OCI-LY7 (cell line): ENCODE measurements around the gene IL18RAP. TPM values are rescaled to one million over a fixed set of nuclear protein-coding genes. Genes with fewer than 3 reads are reported as not detected.

Experiments used
- BruUV-seq: library from RNA; stranded (reverse); fragments of 400-500 nt; replicated peaks from 2 replicates; lab custom pipeline; 2021; lab: Mats Ljungman, UMichigan
- CTCF ChIA-PET: fragments of 300-600 bp; sonication (Branson Sonifier 250); formaldehyde crosslinking; loops from one replicate; lab custom pipeline; 2022; ENCODE audit warnings: antibody characterized with exemption; ENCODE audit not compliant: unreplicated experiment; lab: Charles Lee
- POLR2A ChIA-PET: fragments of 300-600 bp; sonication (Branson Sonifier 250); formaldehyde crosslinking; loops from one replicate; lab custom pipeline; 2022; ENCODE audit warnings: antibody characterized with exemption; lab: Charles Lee
- DNase-seq: peaks from one replicate; pipeline ENCODE4 v3.0.0-alpha.2; 2015; ENCODE audit warnings: low spot score
- H2AFZ ChIP-seq: fragments of 200-600 bp; sonication (generic), shearing (Covaris generic); 2 replicates; pipeline ENCODE4 v1.6.1; 2014; ENCODE audit warnings: mild to moderate bottlenecking, antibody characterized with exemption, low read length, moderate library complexity
- H3K27ac ChIP-seq: fragments of 200-600 bp; sonication (generic); 2 replicates; pipeline ENCODE4 v1.5.1; 2014; ENCODE audit warnings: mixed run types, low read depth, mild to moderate bottlenecking, moderate library complexity, low read length, inconsistent platforms; ENCODE audit not compliant: poor library complexity, severe bottlenecking
- H3K36me3 ChIP-seq: fragments of 200-600 bp; sonication (generic); 2 replicates; pipeline ENCODE4 v1.6.1; 2014; ENCODE audit warnings: mild to moderate bottlenecking, antibody characterized with exemption, low read length, moderate library complexity, mixed read lengths; ENCODE audit not compliant: insufficient read depth
- H3K4me1 ChIP-seq: fragments of 200-600 bp; sonication (generic); 2 replicates; pipeline ENCODE4 v1.5.1; 2014; ENCODE audit warnings: mild to moderate bottlenecking, low read length; ENCODE audit not compliant: insufficient read depth, poor library complexity, severe bottlenecking
- H3K4me2 ChIP-seq: fragments of 200-600 bp; sonication (generic); 2 replicates; pipeline ENCODE4 v1.6.1; 2014; ENCODE audit warnings: mild to moderate bottlenecking, low read length
- H3K4me3 ChIP-seq: fragments of 200-600 bp; sonication (generic); 2 replicates; pipeline ENCODE4 v1.5.1; 2014; ENCODE audit warnings: mild to moderate bottlenecking, low read depth, low read length; ENCODE audit not compliant: poor library complexity, severe bottlenecking
- H3K79me2 ChIP-seq: fragments of 200-600 bp; sonication (generic); 2 replicates; pipeline ENCODE4 v1.6.1; 2016; ENCODE audit warnings: low read depth, mild to moderate bottlenecking, low read length, moderate library complexity, mixed read lengths; ENCODE audit not compliant: insufficient read depth
- H3K9me2 ChIP-seq: fragments of 200-600 bp; sonication (generic); 2 replicates; pipeline ENCODE4 v1.6.1; 2016; ENCODE audit warnings: mild to moderate bottlenecking, low read length, mixed read lengths; ENCODE audit not compliant: insufficient read depth
- H3K9me3 ChIP-seq: fragments of 200-600 bp; sonication (generic); 2 replicates; pipeline ENCODE4 v1.6.1; 2014; ENCODE audit warnings: mild to moderate bottlenecking, mixed run types, low read length, mixed read lengths
- H4K20me1 ChIP-seq: fragments of 200-600 bp; sonication (generic); 2 replicates; pipeline ENCODE4 v1.6.1; 2014; ENCODE audit warnings: mild to moderate bottlenecking, antibody characterized with exemption, low read length, moderate library complexity, mixed read lengths; ENCODE audit not compliant: insufficient read depth
- CTCF ChIP-seq: fragments of 200-600 bp; sonication (generic); conservative IDR thresholded peaks from 2 replicates; pipeline ENCODE4 v1.5.1; 2014; ENCODE audit warnings: mild to moderate bottlenecking, antibody characterized with exemption, low read length, moderate library complexity, mixed read lengths
- EZH2phosphoT487 ChIP-seq: fragments of 200-600 bp; sonication (generic); IDR thresholded peaks from 2 replicates; pipeline ENCODE4 v1.6.1; 2018; ENCODE audit warnings: low read depth, borderline replicate concordance, mild to moderate bottlenecking, mixed run types, antibody characterized with exemption, low read length, moderate library complexity, mixed read lengths
- intact Hi-C: fragments of 100-400 bp; cut with micrococcal nuclease; formaldehyde crosslinking; loops from one replicate; pipeline ENCODE4 v1.10.0; 2022; ENCODE audit not compliant: unreplicated experiment
- total RNA-seq, 2 experiments: library from RNA; depleted of rRNA in 1 of 2; stranded (reverse); fragments of >200 nt in 1 of 2; shearing (Covaris generic) in 1 of 2; gene quantifications; 2 replicates each; pipeline ENCODE4 v1.2.3, GENCODE V29; 2014 to 2022

Gene IL18RAP
- total RNA-seq, 2 experiments from 2014 or later, result not detected

- no peak for TF ChIP-seq EZH2phosphoT487
- TF ChIP-seq CTCF, result no peak
- DNase-seq, result no peak
- ChIA-PET CTCF (no interaction called here), POLR2A (no interaction called here)
- BruUV-seq, result no TSS peak
- H3K79me2 ChIP-seq, result no peaks in the 10 kb centered on the region
- H3K4me2 ChIP-seq, result no peak overlapping the region
- H2AFZ ChIP-seq, result no peak overlapping the region
- intact Hi-C loops, result no loop called here
- no peak overlapping the region for H3K27ac ChIP-seq
- no peak overlapping the region for H3K4me3 ChIP-seq
- no peaks in the 10 kb centered on the region for H3K9me2 ChIP-seq
- no peaks in the 10 kb centered on the region for H4K20me1 ChIP-seq
- H3K9me3 ChIP-seq, result no peaks in the 10 kb centered on the region
- H3K4me1 ChIP-seq, result no peaks in the 10 kb centered on the region
- no peaks in the 10 kb centered on the region for H3K36me3 ChIP-seq
These were observed 23.3 kb upstream of the IL18RAP start for GRCh38 chr2:102399499-102400141.

DNA sequence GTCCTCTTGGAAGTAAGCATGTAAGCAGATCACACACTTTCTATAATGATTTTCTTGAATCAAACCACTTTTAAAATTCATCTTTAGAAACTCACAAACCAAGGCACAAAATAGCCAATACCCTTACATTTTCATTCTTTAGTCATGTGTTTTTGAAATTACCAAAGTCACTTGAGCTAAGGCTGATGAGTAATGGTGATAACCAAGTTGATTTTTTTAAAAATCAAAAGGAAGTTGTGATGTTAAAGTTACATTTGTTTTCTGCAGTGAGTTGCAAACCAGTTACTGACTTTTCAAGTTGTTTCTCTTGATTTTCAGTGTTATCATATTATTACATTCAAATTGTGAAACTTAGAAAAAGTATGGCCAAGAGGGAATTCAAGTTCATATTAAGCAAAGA, 21.5 kb upstream of the IL18RAP start:
- intact Hi-C loops, result no loop called here
- Histone ChIP-seq H3K4me1 (no peaks in the 10 kb centered on the region), H3K4me3 (no peak overlapping the region), H4K20me1 (no peaks in the 10 kb centered on the region), H3K9me3 (no peaks in the 10 kb centered on the region), H3K79me2 (no peaks in the 10 kb centered on the region), H2AFZ (no peak overlapping the region), H3K9me2 (no peaks in the 10 kb centered on the region), H3K27ac (no peak overlapping the region), H3K36me3 (no peaks in the 10 kb centered on the region), H3K4me2 (no peak overlapping the region)
- ChIA-PET POLR2A (no interaction called here), CTCF (no interaction called here)
- TF ChIP-seq CTCF (no peak), EZH2phosphoT487 (no peak)
- BruUV-seq, result no TSS peak
- no peak for DNase-seq

DNA sequence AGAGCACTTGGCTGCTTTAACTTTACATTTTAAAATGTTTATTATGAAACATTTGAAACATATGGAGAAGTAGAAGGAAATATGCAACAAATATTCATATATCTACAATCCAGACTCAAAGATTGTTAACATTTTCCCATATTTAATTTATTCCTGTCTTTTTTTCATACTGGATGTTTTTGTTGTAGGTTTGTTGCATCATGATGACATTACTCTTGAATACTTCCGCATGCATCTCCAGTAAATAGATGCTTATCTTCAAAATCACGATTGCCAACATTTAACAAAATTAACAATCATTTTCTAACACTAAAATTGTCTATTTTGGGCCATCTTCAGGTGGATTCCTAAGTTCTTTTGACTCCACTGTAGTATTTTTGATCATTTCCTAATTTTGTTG, 21.1 kb upstream of the IL18RAP start:
- Histone ChIP-seq H3K79me2 (no peaks in the 10 kb centered on the region), H4K20me1 (no peaks in the 10 kb centered on the region), H3K9me3 (no peaks in the 10 kb centered on the region), H2AFZ (no peak overlapping the region), H3K9me2 (no peaks in the 10 kb centered on the region), H3K4me2 (no peak overlapping the region), H3K4me1 (no peaks in the 10 kb centered on the region), H3K36me3 (no peaks in the 10 kb centered on the region), H3K27ac (no peak overlapping the region), H3K4me3 (no peak overlapping the region)
- TF ChIP-seq EZH2phosphoT487 (no peak), CTCF (no peak)
- ChIA-PET POLR2A (no interaction called here), CTCF (no interaction called here)
- intact Hi-C loops, result no loop called here
- DNase-seq, result no peak
- no TSS peak for BruUV-seq
